ENCODE measurements around the gene VSTM2B.

VSTM2B gene

GRCh38 chr19:29530540-29531457, 5.0 kb downstream of the VSTM2B start:
- no peak overlapping the region for H3K9ac ChIP-seq (ENCODE audit: low read length)
- H3K9me3 ChIP-seq (ENCODE audit: control insufficient read depth, low read length) = no peaks in the 10 kb centered on the region
- DNase-seq = no peak
- H3K79me1 ChIP-seq (replicated peaks; ENCODE audit: low read length, poor library complexity, severe bottlenecking) = no peaks in the 10 kb centered on the region
- 32% methylated on average over 11 of the region's 15 CpGs for WGBS
- H2BK15ac ChIP-seq (ENCODE audit: low read depth, poor library complexity, severe bottlenecking) = no peak overlapping the region
- H4K8ac ChIP-seq (ENCODE audit: low read length) = no peak overlapping the region
- no peak overlapping the region for H3K23ac ChIP-seq (ENCODE audit: low read length in 2 of 2)
- no peak overlapping the region for H4K91ac ChIP-seq (ENCODE audit: low read length)
- peaks cover 61 to 84% of the 10 kb centered on the region in 2 experiments for H3K27me3 ChIP-seq (ENCODE audit: control insufficient read depth in 1 of 2, insufficient read depth in 1 of 2, low read length in 2 of 2)
- no peak overlapping the region for H2AK5ac ChIP-seq (ENCODE audit: low read length, severe bottlenecking)
- no peak overlapping the region for H2AFZ ChIP-seq (ENCODE audit: low read depth, low read length)
- H3K4me2 ChIP-seq (ENCODE audit: low read length, poor library complexity, severe bottlenecking) = no peak overlapping the region
- no peak overlapping the region for H2BK5ac ChIP-seq (ENCODE audit: low read depth, low read length, poor library complexity, severe bottlenecking)
- no peak overlapping the region for H3K4me3 ChIP-seq (ENCODE audit: insufficient read depth in 1 of 2, low read depth in 1 of 2, low read length in 2 of 2)
- no peak overlapping the region for H3K18ac ChIP-seq (ENCODE audit: low read depth in 1 of 2, low read length in 2 of 2)
- no peak overlapping the region for H3K14ac ChIP-seq (ENCODE audit: low read length in 2 of 2)
- H3K4me1 ChIP-seq (ENCODE audit: control insufficient read depth, insufficient read depth, low read depth, low read length) = peaks cover 31% of the 10 kb centered on the region
- H3K36me3 ChIP-seq (ENCODE audit: control insufficient read depth in 1 of 2, insufficient read depth in 2 of 2, low read depth in 1 of 2, low read length in 2 of 2) = no peaks in the 10 kb centered on the region
- H3K27ac ChIP-seq (ENCODE audit: low read length, poor library complexity, severe bottlenecking) = no peak overlapping the region
- H2BK120ac ChIP-seq (ENCODE audit: low read depth, low read length) = no peak overlapping the region
- no peak overlapping the region for H3K4ac ChIP-seq (ENCODE audit: low read depth in 1 of 2, low read length in 2 of 2)
- H2BK12ac ChIP-seq (ENCODE audit: low read length in 2 of 2) = no peak overlapping the region

GRCh38 chr19:29531458-29532025, 5.7 kb downstream of the VSTM2B start:
- Histone ChIP-seq H4K8ac (ENCODE audit: low read length) (no peak overlapping the region), H3K4me1 (ENCODE audit: control insufficient read depth, insufficient read depth, low read depth, low read length) (peaks cover 24% of the 10 kb centered on the region), H3K4ac (ENCODE audit: low read depth in 1 of 2, low read length in 2 of 2) (no peak overlapping the region), H3K27me3 (ENCODE audit: control insufficient read depth in 1 of 2, insufficient read depth in 1 of 2, low read length in 2 of 2) (peaks cover 59 to 86% of the 10 kb centered on the region in 2 experiments), H3K18ac (ENCODE audit: low read depth in 1 of 2, low read length in 2 of 2) (no peak overlapping the region), H3K23ac (ENCODE audit: low read length in 2 of 2) (no peak overlapping the region), H2BK12ac (ENCODE audit: low read length in 2 of 2) (no peak overlapping the region), H3K4me3 (ENCODE audit: insufficient read depth in 1 of 2, low read depth in 1 of 2, low read length in 2 of 2) (no peak overlapping the region), H2AK5ac (ENCODE audit: low read length, severe bottlenecking) (no peak overlapping the region), H3K4me2 (ENCODE audit: low read length, poor library complexity, severe bottlenecking) (no peak overlapping the region), H2AFZ (ENCODE audit: low read depth, low read length) (no peak overlapping the region), H3K27ac (ENCODE audit: low read length, poor library complexity, severe bottlenecking) (no peak overlapping the region), H4K91ac (ENCODE audit: low read length) (no peak overlapping the region), H2BK15ac (ENCODE audit: low read depth, poor library complexity, severe bottlenecking) (no peak overlapping the region), H2BK5ac (ENCODE audit: low read depth, low read length, poor library complexity, severe bottlenecking) (no peak overlapping the region), H3K14ac (ENCODE audit: low read length in 2 of 2) (no peak overlapping the region), H3K79me1 (replicated peaks; ENCODE audit: low read length, poor library complexity, severe bottlenecking) (no peaks in the 10 kb centered on the region), H3K9me3 (ENCODE audit: control insufficient read depth, low read length) (no peaks in the 10 kb centered on the region), H3K9ac (ENCODE audit: low read length) (no peak overlapping the region), H3K36me3 (ENCODE audit: control insufficient read depth in 1 of 2, insufficient read depth in 2 of 2, low read depth in 1 of 2, low read length in 2 of 2) (no peaks in the 10 kb centered on the region), H2BK120ac (ENCODE audit: low read depth, low read length) (no peak overlapping the region)
- WGBS = 73% methylated on average over 7 of the region's 7 CpGs
- DNase-seq = no peak

GRCh38 chr19:29532097-29532496, 6.3 kb downstream of the VSTM2B start:
- Histone ChIP-seq H3K9me3 (ENCODE audit: control insufficient read depth, low read length) (no peaks in the 10 kb centered on the region), H3K9ac (ENCODE audit: low read length) (no peak overlapping the region), H3K14ac (ENCODE audit: low read length in 2 of 2) (no peak overlapping the region), H2BK120ac (ENCODE audit: low read depth, low read length) (no peak overlapping the region), H3K18ac (ENCODE audit: low read depth in 1 of 2, low read length in 2 of 2) (no peak overlapping the region), H3K36me3 (ENCODE audit: control insufficient read depth in 1 of 2, insufficient read depth in 2 of 2, low read depth in 1 of 2, low read length in 2 of 2) (no peaks in the 10 kb centered on the region), H3K27me3 (ENCODE audit: control insufficient read depth in 1 of 2, insufficient read depth in 1 of 2, low read length in 2 of 2) (peaks cover 55 to 82% of the 10 kb centered on the region in 2 experiments), H3K79me1 (replicated peaks; ENCODE audit: low read length, poor library complexity, severe bottlenecking) (no peaks in the 10 kb centered on the region), H2AFZ (ENCODE audit: low read depth, low read length) (no peak overlapping the region), H3K23ac (ENCODE audit: low read length in 2 of 2) (no peak overlapping the region), H3K4ac (ENCODE audit: low read depth in 1 of 2, low read length in 2 of 2) (no peak overlapping the region), H2BK15ac (ENCODE audit: low read depth, poor library complexity, severe bottlenecking) (no peak overlapping the region), H4K8ac (ENCODE audit: low read length) (no peak overlapping the region), H2BK12ac (ENCODE audit: low read length in 2 of 2) (no peak overlapping the region), H3K4me3 (ENCODE audit: insufficient read depth in 1 of 2, low read depth in 1 of 2, low read length in 2 of 2) (no peak overlapping the region), H3K27ac (ENCODE audit: low read length, poor library complexity, severe bottlenecking) (no peak overlapping the region), H3K4me1 (ENCODE audit: control insufficient read depth, insufficient read depth, low read depth, low read length) (peaks cover 19% of the 10 kb centered on the region), H2AK5ac (ENCODE audit: low read length, severe bottlenecking) (no peak overlapping the region), H4K91ac (ENCODE audit: low read length) (no peak overlapping the region), H3K4me2 (ENCODE audit: low read length, poor library complexity, severe bottlenecking) (no peak overlapping the region), H2BK5ac (ENCODE audit: low read depth, low read length, poor library complexity, severe bottlenecking) (no peak overlapping the region)
- WGBS = 55% methylated on average over 8 of the region's 8 CpGs
- DNase-seq = no peak

GRCh38 chr19:29532956-29533355, 7.2 kb downstream of the VSTM2B start:
- no peak for DNase-seq
- Histone ChIP-seq H3K36me3 (ENCODE audit: control insufficient read depth in 1 of 2, insufficient read depth in 2 of 2, low read depth in 1 of 2, low read length in 2 of 2) (no peaks in the 10 kb centered on the region), H2AFZ (ENCODE audit: low read depth, low read length) (no peak overlapping the region), H4K91ac (ENCODE audit: low read length) (no peak overlapping the region), H3K23ac (ENCODE audit: low read length in 2 of 2) (no peak overlapping the region), H3K4me1 (ENCODE audit: control insufficient read depth, insufficient read depth, low read depth, low read length) (peaks cover 14% of the 10 kb centered on the region), H3K4me3 (ENCODE audit: insufficient read depth in 1 of 2, low read depth in 1 of 2, low read length in 2 of 2) (no peak overlapping the region), H3K27me3 (ENCODE audit: control insufficient read depth in 1 of 2, insufficient read depth in 1 of 2, low read length in 2 of 2) (peaks cover 47 to 76% of the 10 kb centered on the region in 2 experiments), H2BK12ac (ENCODE audit: low read length in 2 of 2) (no peak overlapping the region), H2BK5ac (ENCODE audit: low read depth, low read length, poor library complexity, severe bottlenecking) (no peak overlapping the region), H4K8ac (ENCODE audit: low read length) (no peak overlapping the region), H3K79me1 (replicated peaks; ENCODE audit: low read length, poor library complexity, severe bottlenecking) (no peaks in the 10 kb centered on the region), H2AK5ac (ENCODE audit: low read length, severe bottlenecking) (no peak overlapping the region), H2BK120ac (ENCODE audit: low read depth, low read length) (no peak overlapping the region), H3K4ac (ENCODE audit: low read depth in 1 of 2, low read length in 2 of 2) (no peak overlapping the region), H2BK15ac (ENCODE audit: low read depth, poor library complexity, severe bottlenecking) (no peak overlapping the region), H3K9ac (ENCODE audit: low read length) (no peak overlapping the region), H3K18ac (ENCODE audit: low read depth in 1 of 2, low read length in 2 of 2) (no peak overlapping the region), H3K14ac (ENCODE audit: low read length in 2 of 2) (no peak overlapping the region), H3K4me2 (ENCODE audit: low read length, poor library complexity, severe bottlenecking) (no peak overlapping the region), H3K27ac (ENCODE audit: low read length, poor library complexity, severe bottlenecking) (no peak overlapping the region), H3K9me3 (ENCODE audit: control insufficient read depth, low read length) (no peaks in the 10 kb centered on the region)
- 55% methylated on average over 3 of the region's 3 CpGs for WGBS
